Measurements from ENCODE around the gene DUS1L.

The DUS1L gene

GRCh38 chr17:82065638-82066303 is at the start of gene DUS1L:
TSS of gene DUS1L (minus strand) at chr17:82065804. CDS start at chr17:82065059, 745 bp downstream.
- DNase-seq, result peak; percentile 72

GRCh38 chr17:82114872-82115271 is 49.3 kb upstream of the DUS1L start:
- DNase-seq, result no peak

- no peak for DNase-seq
These were observed 48.8 kb upstream of the DUS1L start for GRCh38 chr17:82114447-82114846.

GRCh38 chr17:82113941-82114340 is 48.3 kb upstream of the DUS1L start:
- DNase-seq, result no peak

GRCh38 chr17:82113422-82113821 is 47.8 kb upstream of the DUS1L start:
- no peak for DNase-seq

GRCh38 chr17:82112914-82113311 is 47.3 kb upstream of the DUS1L start:
- no peak for DNase-seq

- no peak for DNase-seq
These were observed 46.7 kb upstream of the DUS1L start for GRCh38 chr17:82112181-82112913.

- DNase-seq, result no peak
These were observed 44.7 kb upstream of the DUS1L start for GRCh38 chr17:82110298-82110697.

- DNase-seq, result no peak
These were observed 43.4 kb upstream of the DUS1L start for GRCh38 chr17:82108961-82109475.

- no peak for DNase-seq
These were observed 42.9 kb upstream of the DUS1L start for GRCh38 chr17:82108496-82108945.

GRCh38 chr17:82108038-82108437 is 42.4 kb upstream of the DUS1L start:
- DNase-seq, result no peak

GRCh38 chr17:82107341-82107860 is 41.8 kb upstream of the DUS1L start:
- no peak for DNase-seq

GRCh38 chr17:82106688-82107305 is 41.2 kb upstream of the DUS1L start:
- no peak for DNase-seq

- peak; percentile 65 for DNase-seq
These were observed 40.5 kb upstream of the DUS1L start for GRCh38 chr17:82105882-82106687.

- no peak for DNase-seq
These were observed 39.8 kb upstream of the DUS1L start for GRCh38 chr17:82105417-82105881.

GRCh38 chr17:82104797-82105416 is 39.3 kb upstream of the DUS1L start:
- DNase-seq, result no peak

- no peak for DNase-seq
These were observed 38.2 kb upstream of the DUS1L start for GRCh38 chr17:82103553-82104451.

- no peak for DNase-seq
These were observed 36.4 kb upstream of the DUS1L start for GRCh38 chr17:82101767-82102679.

- no peak for DNase-seq
These were observed 35.7 kb upstream of the DUS1L start for GRCh38 chr17:82101301-82101715.
